H1 (cell line): ENCODE data around the gene SMU1. TPM values are rescaled to one million over a fixed set of nuclear protein-coding genes. Genes with fewer than 3 reads are reported as not detected.

ENCODE experiments used
- CTBP2 ChIP-seq: IDR thresholded peaks from 2 replicates; pipeline ENCODE4 v1.7.0; 2011; ENCODE audit warnings: borderline replicate concordance, mild to moderate bottlenecking, moderate library complexity, mixed read lengths, low read length; ENCODE audit not compliant: insufficient read depth, insufficient read length
- E2F6 ChIP-seq: IDR thresholded peaks from 2 replicates; pipeline ENCODE4 v1.6.1; 2012; ENCODE audit warnings: inconsistent platforms
- EGR1 ChIP-seq: IDR thresholded peaks from 2 replicates; pipeline ENCODE4 v1.6.1; 2011; ENCODE audit warnings: low read depth, low read length, borderline replicate concordance
- GTF2F1 ChIP-seq: IDR thresholded peaks from 2 replicates; pipeline ENCODE4 v1.6.1; 2012; ENCODE audit warnings: low read depth, low read length, improper control_type of control experiment, borderline replicate concordance
- HDAC6 ChIP-seq: IDR thresholded peaks from one replicate; pipeline ENCODE4 v1.7.1; 2012; ENCODE audit warnings: low read depth, mild to moderate bottlenecking, inconsistent platforms, low read length, moderate library complexity
- KDM4A ChIP-seq: IDR thresholded peaks from one replicate; pipeline ENCODE4 v1.7.1; 2012; ENCODE audit warnings: low read depth, mild to moderate bottlenecking, moderate library complexity, low read length, inconsistent platforms; ENCODE audit not compliant: severe bottlenecking
- KDM5A ChIP-seq: fragments of 200-600 bp; IDR thresholded peaks from 2 replicates; pipeline ENCODE4 v1.7.1; 2012; ENCODE audit warnings: mild to moderate bottlenecking, low read length, inconsistent platforms, mixed read lengths
- MAFK ChIP-seq: IDR thresholded peaks from 2 replicates; pipeline ENCODE4 v1.6.1; 2012; ENCODE audit warnings: low read depth, mild to moderate bottlenecking, improper control_type of control experiment, low read length
- RXRA ChIP-seq: IDR thresholded peaks from 2 replicates; pipeline ENCODE4 v1.6.1; 2011; ENCODE audit warnings: low read depth, mild to moderate bottlenecking, low read length, moderate library complexity; ENCODE audit not compliant: insufficient read depth
- TAF1 ChIP-seq: IDR thresholded peaks from 2 replicates; pipeline ENCODE4 v1.6.1; 2011; ENCODE audit warnings: mild to moderate bottlenecking, low read depth, low read length
- polyA plus RNA-seq, 7 experiments: library from polyadenylated mRNA; depleted of rRNA in 3 of 7; stranded (reverse) in 5 of 7; unstranded in 2 of 7; fragments of >200 nt in 5 of 7; fragments of 200-250 nt in 2 of 7; gene quantifications; 1 replicate in 5 of 7; 2 replicates in 1 of 7; 4 replicates in 1 of 7; pipeline versions ENCODE4 v1.2.1 to v1.2.3, GENCODE V29; 2011 to 2013; ENCODE audit warnings: missing spikeins in 2 of 7, mixed read lengths in 2 of 7
- total RNA-seq: library from RNA; stranded (reverse); fragmentation: NEBNext Ultra II Directional; extraction: Animal tissue kit (Norgen Biotek cat#: 25700); gene quantifications from 2 replicates; pipeline ENCODE4 v1.2.1, GENCODE V29; 2021

Gene SMU1
- total and polyA plus RNA-seq, 2 of the 8 experiments (the other 6 are each of a cell fraction or from before 2014, with no cell fraction given) = 8.4 to 26.0 TPM

DNA sequence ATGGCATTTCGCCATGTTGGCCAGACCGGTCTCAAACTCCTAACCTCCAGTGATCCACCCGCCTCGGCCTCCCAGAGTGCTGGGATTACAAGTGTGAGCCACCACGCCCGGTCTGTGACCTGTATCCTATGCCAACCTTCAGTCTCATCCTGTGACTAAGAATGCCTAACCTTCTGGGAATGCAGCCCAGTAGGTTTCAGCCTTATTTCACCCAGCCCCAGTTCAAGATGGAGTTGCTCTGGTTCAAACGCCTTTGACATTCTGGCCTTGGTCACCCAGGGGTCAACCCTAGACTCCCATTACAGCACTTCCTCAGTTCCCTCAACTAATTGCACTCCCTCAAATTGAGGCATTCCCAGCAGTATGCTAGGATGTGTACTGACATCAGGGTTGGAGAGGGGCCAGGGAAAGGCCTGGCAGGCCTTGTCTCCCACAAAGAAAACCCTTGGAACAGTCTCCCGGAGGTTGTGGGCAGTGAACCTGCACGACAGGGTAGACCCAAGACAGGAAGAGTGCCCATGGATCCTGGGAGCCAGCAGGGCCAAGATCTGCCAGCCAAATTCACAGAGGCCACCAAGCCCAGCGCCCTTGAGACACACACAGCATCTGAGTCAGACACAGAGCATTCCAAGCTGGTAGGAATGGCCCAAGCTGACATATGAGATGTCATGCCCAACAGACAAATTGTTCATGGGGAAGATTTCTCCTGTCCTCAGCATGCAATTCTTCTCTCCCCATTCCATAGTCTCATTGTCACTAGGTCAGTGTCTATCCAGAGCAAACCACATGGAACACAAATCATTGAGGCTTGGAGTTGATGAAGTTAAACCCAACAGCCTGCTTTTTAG is 24.9 kb upstream of the SMU1 start (continued):
- TF ChIP-seq E2F6 = no peak
- TF ChIP-seq CTBP2 = no peak
- no peak for TF ChIP-seq RXRA
- TF ChIP-seq EGR1 = no peak
- TF ChIP-seq KDM5A = no peak
- no peak for TF ChIP-seq MAFK
- TF ChIP-seq HDAC6 = no peak
- TF ChIP-seq TAF1 = no peak
- no peak for TF ChIP-seq GTF2F1
- no peak for TF ChIP-seq KDM4A
